Stomach (tissue), 4 donors: ENCODE data around the gene ACSL4.

Source experiments
- CTCF ChIP-seq, 7 experiments: fragments of 450-650 bp in 4 of 7; fragments of 200-600 bp in 3 of 7; sonication (generic) in 3 of 7; IDR thresholded peaks; one replicate each; pipeline ENCODE4 v1.5.1; 2016 to 2019; ENCODE audit warnings: antibody characterized with exemption in 7 of 7, control low read depth in 2 of 7, mild to moderate bottlenecking in 1 of 7
- EP300 ChIP-seq: sonication (generic); formaldehyde crosslinking; IDR thresholded peaks from one replicate; pipeline ENCODE4 v1.6.1; 2017; ENCODE audit warnings: antibody characterized with exemption

- TF ChIP-seq CTCF (IDR thresholded peaks at IDR 0.05) (no peak), EP300 (no peak)
Measured at GRCh38 chrX:109600237-109600651, 132.8 kb downstream of the ACSL4 start.
